Measurements from ENCODE around the gene CFDP1.
"Not testable (repeated sequence)": the region's sequence is repeated elsewhere in the genome, so short reads cannot be mapped to it uniquely, and the experiment has no call there.

The CFDP1 gene

GRCh38 chr16:75432828-75433731, at the start of gene CFDP1:
Gene CFDP1, minus strand, starts transcription at chr16:75433503. Its CDS starts 151 bp downstream, at chr16:75433352.
- peak; percentile 88 for DNase-seq (ENCODE audit: low read depth)

DNA sequence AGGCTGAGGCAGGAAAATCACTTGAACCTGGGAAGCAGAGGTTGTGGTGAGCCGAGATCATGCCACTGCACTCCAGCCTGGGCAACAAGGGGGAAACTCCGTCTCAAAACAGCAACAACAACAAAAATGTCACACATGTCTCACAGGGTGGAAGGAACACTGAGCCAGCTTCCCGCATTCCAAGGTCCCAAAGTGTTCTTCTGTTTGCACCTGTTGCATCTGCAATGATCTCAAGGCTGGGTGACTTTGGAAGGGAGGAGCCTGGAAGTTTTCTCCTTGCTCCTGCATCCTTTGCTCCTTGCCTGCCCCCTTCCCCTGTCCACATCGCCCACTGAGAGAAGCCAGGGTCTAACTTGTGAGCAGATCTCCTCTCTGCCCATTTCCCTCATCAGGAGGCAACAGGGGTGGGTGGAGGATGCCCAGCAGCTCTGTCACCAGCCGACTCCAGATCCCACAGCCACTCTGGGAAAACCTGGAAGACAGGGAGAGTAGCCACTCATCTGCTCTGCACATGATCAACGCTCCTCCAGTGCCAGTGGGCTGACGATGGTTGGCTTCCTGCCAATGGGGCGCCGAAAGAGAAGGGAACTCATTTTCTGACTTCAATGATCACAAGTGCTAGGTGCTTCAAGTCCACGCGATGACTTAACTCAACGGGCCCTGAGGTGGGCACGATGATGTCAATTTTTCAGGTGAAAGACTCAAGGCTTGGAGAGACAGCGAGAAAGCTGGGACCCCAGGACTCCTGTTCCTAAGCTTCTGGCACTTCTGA, 49.3 kb upstream of the CFDP1 start:
- DNase-seq (ENCODE audit: low read depth), result no peak

DNA sequence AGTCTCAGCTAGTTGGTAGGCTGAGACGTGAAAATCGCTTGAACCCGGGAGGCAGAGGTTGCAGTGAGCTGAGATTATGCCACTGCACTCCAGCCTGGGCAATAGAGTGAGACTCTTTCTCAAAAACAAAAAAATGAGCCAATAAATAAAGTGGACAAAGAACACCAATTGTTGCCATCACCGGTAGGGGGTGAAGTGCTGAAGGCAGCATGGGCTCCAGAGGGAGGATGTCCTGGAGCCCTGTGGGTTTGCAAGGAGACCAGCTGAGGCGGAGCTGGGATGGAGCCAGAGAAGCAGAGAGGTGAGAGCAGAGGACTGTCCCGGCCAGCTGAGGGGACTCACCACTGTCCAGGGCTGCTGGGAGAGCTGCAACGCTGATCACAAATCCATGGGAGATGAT, 48.2 kb upstream of the CFDP1 start:
- DNase-seq (ENCODE audit: low read depth), result no peak

DNA sequence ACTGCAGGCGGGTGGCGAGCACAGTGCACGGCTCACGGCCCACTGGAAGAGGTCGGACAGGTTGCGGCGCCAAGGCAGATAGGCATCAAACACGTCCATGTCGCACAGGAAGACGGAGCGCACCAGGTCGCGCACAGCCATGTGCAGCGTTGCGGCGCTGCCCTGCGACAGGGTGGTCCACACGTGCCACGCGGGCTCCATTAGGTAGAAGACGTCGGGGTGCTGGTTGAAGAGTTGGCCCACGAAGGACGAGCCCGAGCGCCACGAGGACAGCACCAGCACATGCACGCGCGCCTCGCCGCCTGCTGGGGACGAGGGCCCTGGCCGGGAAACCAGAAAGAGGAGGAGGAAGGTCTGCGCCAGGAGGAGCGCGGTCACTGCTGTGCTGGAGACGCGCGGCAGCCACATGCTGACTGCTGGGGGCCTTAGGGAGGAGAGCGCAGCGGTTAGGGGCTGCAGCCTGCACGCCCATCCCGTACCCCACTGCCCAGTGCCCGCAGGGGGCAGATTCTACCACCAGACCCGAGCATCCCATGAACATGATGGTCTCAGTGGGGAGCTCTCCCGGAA, 46.2 kb upstream of the CFDP1 start:
- no peak for DNase-seq (ENCODE audit: low read depth)

DNA sequence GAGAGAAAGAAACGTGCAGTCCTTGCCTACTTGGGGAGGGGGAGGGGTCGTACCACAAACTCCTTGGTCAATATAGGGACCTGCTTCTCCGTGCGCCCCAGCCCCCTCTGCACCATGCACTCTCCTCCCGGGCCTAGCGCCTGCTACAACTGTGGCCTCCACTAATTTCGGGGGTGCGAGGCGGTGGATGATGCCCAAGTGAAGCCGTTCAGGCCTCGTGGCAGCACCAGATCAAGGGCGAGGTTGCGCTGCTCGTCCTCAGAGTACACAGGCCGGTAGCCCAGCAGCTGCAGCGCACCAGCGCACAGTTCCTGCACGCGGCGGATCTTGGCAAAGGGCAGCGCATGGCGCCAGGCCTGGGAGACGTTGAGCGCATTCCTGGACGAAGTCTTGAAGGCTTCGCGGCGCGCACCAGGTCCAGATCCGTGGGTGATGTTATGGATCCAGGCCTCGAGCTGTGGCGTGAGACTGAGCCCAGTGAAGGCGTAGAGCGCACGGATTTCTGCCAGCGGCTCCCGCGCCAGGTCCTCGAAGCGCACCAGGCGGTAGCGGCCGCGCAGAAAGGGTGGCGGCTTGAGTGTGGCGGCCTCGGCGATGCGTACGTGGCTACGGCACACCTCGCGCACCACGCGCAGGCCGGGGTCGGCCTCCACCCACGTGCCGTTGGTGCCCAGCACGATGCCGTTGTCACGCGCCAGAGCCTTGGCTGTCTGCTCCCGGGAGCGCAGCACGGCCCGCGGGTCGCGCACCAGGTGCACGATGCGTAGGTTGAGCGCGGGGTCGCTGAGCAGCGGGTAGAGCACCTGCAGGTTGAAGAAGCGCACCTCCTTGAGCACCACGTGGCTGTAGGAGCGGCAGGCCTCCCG, 45.4 kb upstream of the CFDP1 start:
- no peak for DNase-seq (ENCODE audit: low read depth)

- no peak for DNase-seq (ENCODE audit: low read depth)
These were observed 44.6 kb upstream of the CFDP1 start for GRCh38 chr16:75477680-75478473.

- no peak for DNase-seq (ENCODE audit: low read depth)
These were observed 43.5 kb upstream of the CFDP1 start for GRCh38 chr16:75476817-75477216.

- DNase-seq (ENCODE audit: low read depth), result no peak
These were observed 42.1 kb upstream of the CFDP1 start for GRCh38 chr16:75475420-75475847.

- no peak for DNase-seq (ENCODE audit: low read depth)
These were observed 39.9 kb upstream of the CFDP1 start for GRCh38 chr16:75472908-75473877.

- no peak for DNase-seq (ENCODE audit: low read depth)
These were observed 38.7 kb upstream of the CFDP1 start for GRCh38 chr16:75471723-75472633.

DNA sequence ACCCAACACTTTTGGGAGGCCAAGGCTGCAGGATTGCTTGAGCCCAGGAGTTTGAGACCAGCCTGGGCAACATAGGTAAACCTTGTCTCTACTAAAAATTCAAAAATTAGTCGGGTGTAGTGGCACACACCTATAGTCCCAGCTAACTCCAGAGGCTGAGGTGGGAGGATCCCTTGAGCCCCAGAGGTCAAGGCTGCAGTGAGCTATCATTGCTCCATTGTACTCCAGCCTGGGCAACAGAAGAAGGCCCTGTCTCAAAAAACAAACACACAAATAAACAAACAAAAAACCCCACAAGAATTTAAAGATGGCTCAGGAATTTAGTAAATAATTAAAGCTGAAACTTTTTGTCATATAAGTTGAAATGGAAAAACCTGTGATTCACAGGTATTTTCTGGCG, 33.5 kb upstream of the CFDP1 start:
- DNase-seq (ENCODE audit: low read depth), result no peak

GRCh38 chr16:75464122-75464918, 31.0 kb upstream of the CFDP1 start, which contains the start of gene TMEM170A:
Gene TMEM170A, minus strand, starts transcription at chr16:75464689. Its CDS starts 89 bp downstream, at chr16:75464600.
- DNase-seq (ENCODE audit: low read depth), result peak; percentile 96

GRCh38 chr16:75463389-75464121, 30.3 kb upstream of the CFDP1 start:
- DNase-seq (ENCODE audit: low read depth), result not testable (repeated sequence)

DNA sequence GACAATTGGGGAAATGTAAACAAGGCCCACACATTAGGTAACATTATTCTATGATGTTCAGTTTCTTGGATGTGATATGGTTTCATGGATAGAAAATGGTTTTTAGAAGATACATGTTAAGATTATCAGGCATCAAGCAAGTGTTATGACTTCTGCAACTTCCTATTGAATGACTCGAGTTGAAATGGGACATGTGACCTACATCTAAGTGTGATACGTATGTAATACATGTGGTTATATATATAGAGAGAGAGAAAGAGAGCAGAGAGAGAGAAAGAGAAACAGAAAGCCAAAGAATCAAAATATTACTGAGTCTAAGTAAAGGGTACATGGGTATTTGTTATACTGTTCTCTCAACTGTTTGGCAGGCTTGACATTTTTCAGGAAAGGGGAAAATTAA, 29.5 kb upstream of the CFDP1 start:
- DNase-seq (ENCODE audit: low read depth), result no peak

DNA sequence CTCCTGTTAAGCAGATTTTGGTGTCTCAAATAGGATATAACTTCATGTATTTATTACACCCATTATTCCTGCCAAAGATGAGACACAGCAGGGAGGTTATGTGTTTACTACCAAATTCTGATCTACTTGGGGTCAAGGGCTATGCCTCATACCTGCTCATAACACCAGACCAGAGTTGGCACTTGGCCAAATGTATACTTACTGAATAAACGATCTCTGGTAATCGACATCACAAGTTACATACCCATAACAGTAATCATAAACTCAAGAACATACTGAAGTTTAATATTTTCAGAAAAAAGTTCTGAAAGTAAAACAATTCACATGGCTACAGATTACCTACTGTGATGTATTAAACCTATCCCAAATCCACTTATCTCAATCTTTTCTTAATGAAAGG, 28.3 kb upstream of the CFDP1 start:
- no peak for DNase-seq (ENCODE audit: low read depth)

- no peak for DNase-seq (ENCODE audit: low read depth)
These were observed 27.1 kb upstream of the CFDP1 start for GRCh38 chr16:75460446-75460845.

DNA sequence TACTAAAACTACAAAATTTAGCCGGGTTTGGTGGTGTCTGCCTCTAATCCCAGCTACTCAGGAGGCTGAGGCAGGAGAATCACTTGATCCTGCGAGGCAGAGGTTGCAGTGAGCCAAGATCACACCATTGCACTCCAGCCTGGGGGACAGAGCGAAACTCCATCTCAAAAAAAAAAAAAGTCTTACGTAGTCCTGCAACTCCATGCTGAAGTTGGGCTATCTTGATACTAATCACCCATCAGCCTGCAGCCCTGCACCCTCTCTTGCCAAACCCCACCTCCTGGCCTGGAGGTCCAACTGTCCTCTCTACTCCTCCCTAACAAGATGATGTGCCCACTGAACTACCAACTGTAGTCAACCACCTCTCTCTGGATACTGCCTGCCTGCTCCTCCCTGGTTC, 26.4 kb upstream of the CFDP1 start:
- DNase-seq (ENCODE audit: low read depth), result no peak
